A549 (cell line): ENCODE results near the gene GGT1. TPM values are rescaled to one million over a fixed set of nuclear protein-coding genes. Genes with fewer than 3 reads are reported as not detected.
"Not testable (repeated sequence)": the region's sequence is repeated elsewhere in the genome, so short reads cannot be mapped to it uniquely, and the experiment has no call there.

ENCODE experiments used
- ATAC-seq, 2 experiments: fragments of 200-7000 bp in 1 of 2; fragments of >200 bp in 1 of 2; cut with Nextera tagmentation in 1 of 2; cut with Tn5 transposase in 1 of 2; 3 replicates each; pipeline versions ENCODE4 v1.8.0 to v1.9.1; 2018 to 2020; ENCODE audit warnings: mild to moderate bottlenecking in 1 of 2, moderate library complexity in 1 of 2
- CTCF ChIA-PET: fragments of 300-600 bp; sonication (Branson Sonifier 250); formaldehyde crosslinking; extraction: SDS; loops from one replicate; lab custom pipeline; 2021; ENCODE audit warnings: antibody characterized with exemption, inconsistent platforms; lab: Yijun Ruan, JAX
- POLR2A ChIA-PET: fragments of 350-600 bp; formaldehyde crosslinking; extraction: SDS; loops from one replicate; lab custom pipeline; 2021; ENCODE audit warnings: antibody characterized with exemption, inconsistent platforms; lab: Yijun Ruan, JAX
- DNase-seq, 2 experiments: peaks; one replicate each; pipeline versions ENCODE4 v3.0.0 to v3.0.0-alpha.2; 2011 to 2016; ENCODE audit warnings: low read depth in 1 of 2, low spot score in 1 of 2
- FAIRE-seq: peaks from 2 replicates; lab custom pipeline; 2011; peaks lifted over from hg19 to GRCh38; lab: Jason Lieb, UNC
- H3K27ac ChIP-seq, 2 experiments: fragments of >200 bp; sonication (Bioruptor Twin); formaldehyde crosslinking; 3 replicates each; pipeline ENCODE4 v1.5.1; 2016 to 2017
- H3K4me1 ChIP-seq: fragments of >200 bp; sonication (Bioruptor Twin); formaldehyde crosslinking; 3 replicates; pipeline ENCODE4 v1.6.1; 2016
- H3K4me2 ChIP-seq: fragments of >200 bp; sonication (Bioruptor Twin); formaldehyde crosslinking; 3 replicates; pipeline ENCODE4 v1.6.1; 2016
- H3K4me3 ChIP-seq: fragments of >200 bp; sonication (Bioruptor Twin); formaldehyde crosslinking; 3 replicates; pipeline ENCODE4 v1.5.1; 2016
- H3K9me3 ChIP-seq: fragments of >200 bp; sonication (Bioruptor Twin); formaldehyde crosslinking; 3 replicates; pipeline ENCODE4 v1.6.1; 2016
- BCL3 ChIP-seq: fragments of >200 bp; sonication (Bioruptor Twin); formaldehyde crosslinking; IDR thresholded peaks from 3 replicates; pipeline ENCODE4 v1.6.1; 2016
- CEBPB ChIP-seq, 2 experiments: fragments of >200 bp in 1 of 2; sonication (Bioruptor Twin) in 1 of 2; formaldehyde crosslinking in 1 of 2; IDR thresholded peaks; 2 replicates each; pipeline ENCODE4 v1.6.1; 2012 to 2016
- CHD2 ChIP-seq: fragments of 150-350 bp; IDR thresholded peaks from 2 replicates; pipeline ENCODE4 v1.6.1; 2014; ENCODE audit warnings: low read length; ENCODE audit not compliant: partially characterized antibody
- EP300 ChIP-seq, 2 experiments: fragments of >200 bp; sonication (Bioruptor Twin); formaldehyde crosslinking; IDR thresholded peaks; 2 replicates in 1 of 2; 3 replicates in 1 of 2; pipeline ENCODE4 v1.6.1; 2016 to 2017
- FOXS1 ChIP-seq: fragments of 250-450 bp; sonication (Bioruptor Pico); IDR thresholded peaks from 2 replicates; pipeline ENCODE4 v1.5.0; 2020; ENCODE audit warnings: mild to moderate bottlenecking, moderate library complexity
- GATA3 ChIP-seq: IDR thresholded peaks from 2 replicates; pipeline ENCODE4 v1.6.1; 2012; ENCODE audit warnings: borderline replicate concordance
- HDAC2 ChIP-seq: fragments of 200-600 bp; sonication (generic); IDR thresholded peaks from 2 replicates; pipeline ENCODE4 v1.6.1; 2016
- JUN ChIP-seq, 2 experiments: fragments of >200 bp; sonication (Bioruptor Twin); formaldehyde crosslinking; IDR thresholded peaks; 2 replicates in 1 of 2; 3 replicates in 1 of 2; pipeline ENCODE4 v1.6.1; 2016 to 2017
- KDM1A ChIP-seq: fragments of 200-600 bp; sonication (generic); IDR thresholded peaks from 2 replicates; pipeline ENCODE4 v1.6.1; 2016; ENCODE audit warnings: low read depth, mild to moderate bottlenecking
- MAX ChIP-seq: IDR thresholded peaks from 2 replicates; pipeline ENCODE4 v1.6.1; 2012
- RNF2 ChIP-seq: fragments of 200-600 bp; sonication (generic); IDR thresholded peaks from 2 replicates; pipeline ENCODE4 v1.6.1; 2016; ENCODE audit warnings: low read depth, mild to moderate bottlenecking, antibody characterized with exemption, moderate library complexity, borderline replicate concordance
- SREBF2 ChIP-seq: fragments of 450-650 bp; IDR thresholded peaks from 2 replicates; pipeline ENCODE4 v1.6.1; 2014; ENCODE audit warnings: mild to moderate bottlenecking, moderate library complexity
- ZFP36 ChIP-seq: fragments of 450-650 bp; IDR thresholded peaks from 2 replicates; pipeline ENCODE4 v1.6.1; 2014; ENCODE audit warnings: borderline replicate concordance; ENCODE audit not compliant: partially characterized antibody
- ZSCAN20 ChIP-seq: fragments of 250-450 bp; sonication (Bioruptor Pico); IDR thresholded peaks from 2 replicates; pipeline ENCODE4 v1.8.0; 2022; ENCODE audit warnings: mild to moderate bottlenecking, moderate library complexity
- WGBS: methylation state at CpG from one replicate; pipeline ENCODE4 v1.1.6; 2017; ENCODE audit errors: missing lambda C conversion rate; 5-methylcytosine and 5-hydroxymethylcytosine counted together
- polyA plus RNA-seq, 4 experiments: library from polyadenylated mRNA; depleted of rRNA in 3 of 4; stranded (reverse); fragments of >200 nt; fragmentation: RNase III in 1 of 4; extraction: RNeasy Plus Mini Kit Qiagen cat#74134 plus additional on column Dnase treatment in 1 of 4; gene quantifications; 2 replicates in 3 of 4; 3 replicates in 1 of 4; pipeline ENCODE4 v1.2.3, GENCODE V29; 2011 to 2017

Gene GGT1
- polyA plus RNA-seq, 2 of the 4 experiments (the other 2 are of a cell fraction), result 50.1 to 118 TPM

GRCh38 chr22:24599514-24599913 is 3.5 kb upstream of the GGT1 start:
- no peak for DNase-seq
- peak overlapping the region; percentile 97 for H3K4me2 ChIP-seq
- no peak for FAIRE-seq
- CTCF ChIA-PET, result interaction anchor here (1.2 kb wide), 1 partner anchor 73 kb away, joined by 4 read pairs; no protein-coding TSS in a partner anchor
- no peaks in the 10 kb centered on the region for H3K9me3 ChIP-seq
- H3K4me1 ChIP-seq, result peaks cover 38% of the 10 kb centered on the region
- ATAC-seq, result no peak
- H3K4me3 ChIP-seq, result no peak overlapping the region
- 93% methylated on average over 8 of the region's 8 CpGs for WGBS
- TF ChIP-seq ZFP36 (no peak), FOXS1 (CRISPR knock-in tag) (no peak), CHD2 (no peak), ZSCAN20 (CRISPR knock-in tag) (no peak), SREBF2 (no peak), RNF2 (no peak), EP300 (IDR thresholded peaks at IDR 0.05) (no peak), CEBPB (IDR thresholded peaks at IDR 0.05) (no peak), BCL3 (no peak), KDM1A (no peak)
- H3K27ac ChIP-seq, result peak overlapping the region; percentile 87 to 94; a peak in 4 of 6 replicates
- POLR2A ChIA-PET, result no interaction called here

- POLR2A ChIA-PET, ATAC-seq, FAIRE-seq, H3K4me3 ChIP-seq, H3K9me3 ChIP-seq: not testable (repeated sequence)
- CTCF ChIA-PET, result interaction anchor here (0.6 to 1.2 kb wide), 2 partner anchors 8 to 74 kb away, joined by 3 to 4 read pairs; no protein-coding TSS in a partner anchor
- DNase-seq, result peak in 1 of 2 experiments; percentile 51
- peak overlapping the region; percentile 87 to 94 for H3K27ac ChIP-seq
- 73% methylated on average over 2 of the region's 3 CpGs for WGBS
- peak overlapping the region; percentile 97 for H3K4me2 ChIP-seq
- H3K4me1 ChIP-seq, result peaks cover 38% of the 10 kb centered on the region
Measured at GRCh38 chr22:24599958-24600715, 2.9 kb upstream of the GGT1 start.

- WGBS, result 50% methylated on average over 2 of the region's 12 CpGs
- TF ChIP-seq MAX (peak; percentile 37; the same call in 1 of the 2 replicates), GATA3 (peak; percentile 31; the same call in 1 of the 2 replicates), JUN (IDR thresholded peaks at IDR 0.05) (peak in 1 of 2 experiments; percentile 50; a peak in 1 of 5 replicates), HDAC2 (no peak)
- no peak overlapping the region for H3K4me3 ChIP-seq
- FAIRE-seq (no peak), ATAC-seq (peak; percentile 2 to 34; a peak in 3 of 6 replicates), DNase-seq (peak in 1 of 2 experiments; percentile 58)
- H3K4me2 ChIP-seq, result peak overlapping the region; percentile 97
- H3K9me3 ChIP-seq, result no peaks in the 10 kb centered on the region
- H3K27ac ChIP-seq, result peak overlapping the region; percentile 87 to 94
- peaks cover 42% of the 10 kb centered on the region for H3K4me1 ChIP-seq
- CTCF ChIA-PET, result no interaction called here
- POLR2A ChIA-PET, result no interaction called here
Measured at GRCh38 chr22:24601217-24602104, 1.5 kb upstream of the GGT1 start.

GRCh38 chr22:24602105-24602749 is 766 bp upstream of the GGT1 start:
- Histone ChIP-seq H3K4me1 (peaks cover 47% of the 10 kb centered on the region), H3K27ac (peak overlapping the region; percentile 87 to 94), H3K4me2 (peak overlapping the region; percentile 97)
- POLR2A ChIA-PET, DNase-seq, ATAC-seq, H3K9me3 ChIP-seq, H3K4me3 ChIP-seq, FAIRE-seq, CTCF ChIA-PET: not testable (repeated sequence)
- 72% methylated on average over 8 of the region's 11 CpGs for WGBS
